Neuronal stem cell (in vitro differentiated cells): ENCODE measurements around the gene LRRC14B.
A peak's percentile ranks its signal among the peaks of the same experiment; 100 is the strongest.
"Not testable (repeated sequence)": the region's sequence is repeated elsewhere in the genome, so short reads cannot be mapped to it uniquely, and the experiment has no call there.

Experiments
- DNase-seq: peaks from one replicate; pipeline ENCODE4 v3.0.0-alpha.2; 2013; ENCODE audit warnings: low spot score
- H2AFZ ChIP-seq: one replicate; pipeline ENCODE4 v1.6.1; 2013; ENCODE audit warnings: mild to moderate bottlenecking, low read length, inconsistent platforms
- H2AK5ac ChIP-seq: 2 replicates; pipeline ENCODE4 v1.6.1; 2013; ENCODE audit warnings: low read depth, mild to moderate bottlenecking, inconsistent platforms, low read length, moderate library complexity, mixed read lengths
- H2BK120ac ChIP-seq: 2 replicates; pipeline ENCODE4 v1.6.1; 2013; ENCODE audit warnings: low read depth, mild to moderate bottlenecking, inconsistent platforms, low read length, moderate library complexity, mixed read lengths
- H2BK12ac ChIP-seq: one replicate; pipeline ENCODE4 v1.6.1; 2013; ENCODE audit warnings: low read length, inconsistent platforms
- H2BK15ac ChIP-seq: 2 replicates; pipeline ENCODE4 v1.6.1; 2013; ENCODE audit warnings: mild to moderate bottlenecking, low read length, inconsistent platforms, mixed read lengths
- H2BK5ac ChIP-seq: one replicate; pipeline ENCODE4 v1.6.1; 2013; ENCODE audit warnings: inconsistent platforms, mild to moderate bottlenecking, low read length, moderate library complexity
- H3K14ac ChIP-seq: one replicate; pipeline ENCODE4 v1.6.1; 2013; ENCODE audit warnings: low read length, inconsistent platforms
- H3K18ac ChIP-seq: 2 replicates; pipeline ENCODE4 v1.6.1; 2013; ENCODE audit warnings: low read length, inconsistent platforms
- H3K23ac ChIP-seq: 2 replicates; pipeline ENCODE4 v1.6.1; 2013; ENCODE audit warnings: low read depth, mild to moderate bottlenecking, mixed read lengths, low read length, inconsistent platforms; ENCODE audit not compliant: poor library complexity
- H3K27ac ChIP-seq: replicated peaks from 3 replicates; pipeline ENCODE4 v1.5.1; 2013; ENCODE audit warnings: low read length, inconsistent platforms
- H3K27me3 ChIP-seq, 3 experiments: 2 replicates each; pipeline ENCODE4 v1.6.1; 2013; ENCODE audit warnings: low read length in 3 of 3, mild to moderate bottlenecking in 2 of 3, inconsistent platforms in 1 of 3, low read depth in 1 of 3, mixed read lengths in 1 of 3, moderate library complexity in 1 of 3; ENCODE audit not compliant: control insufficient read depth in 3 of 3, insufficient read depth in 3 of 3
- H3K36me3 ChIP-seq, 2 donors: replicated peaks in 1 of 2; 2 replicates each; pipeline ENCODE4 v1.6.1; 2013; ENCODE audit warnings: low read length in 2 of 2; ENCODE audit not compliant: control insufficient read depth in 2 of 2, insufficient read depth in 2 of 2
- H3K4ac ChIP-seq: 2 replicates; pipeline ENCODE4 v1.6.1; 2013; ENCODE audit warnings: inconsistent platforms, mild to moderate bottlenecking, low read length, moderate library complexity
- H3K4me1 ChIP-seq, 2 donors: 1 replicate in 1 of 2; 2 replicates in 1 of 2; pipeline ENCODE4 v1.6.1; 2013; ENCODE audit warnings: low read length in 2 of 2, low read depth in 1 of 2; ENCODE audit not compliant: control insufficient read depth in 2 of 2, insufficient read depth in 1 of 2
- H3K4me2 ChIP-seq: one replicate; pipeline ENCODE4 v1.6.1; 2013; ENCODE audit warnings: mild to moderate bottlenecking, low read length, inconsistent platforms; ENCODE audit not compliant: insufficient read depth, poor library complexity, severe bottlenecking
- H3K4me3 ChIP-seq, 2 donors: 2 replicates each; pipeline ENCODE4 v1.5.1; 2013; ENCODE audit warnings: low read length in 2 of 2, mild to moderate bottlenecking in 2 of 2, inconsistent platforms in 1 of 2, moderate library complexity in 1 of 2
- H3K79me1 ChIP-seq: one replicate; pipeline ENCODE4 v1.6.1; 2013; ENCODE audit warnings: low read depth, mild to moderate bottlenecking, inconsistent platforms, low read length, moderate library complexity
- H3K9ac ChIP-seq: one replicate; pipeline ENCODE4 v1.6.1; 2013; ENCODE audit warnings: mild to moderate bottlenecking, low read depth, low read length, inconsistent platforms; ENCODE audit not compliant: poor library complexity
- H3K9me3 ChIP-seq, 2 donors: replicated peaks in 1 of 2; 2 replicates each; pipeline versions ENCODE3 to v1.6.1; 2013; ENCODE audit warnings: low read length in 2 of 2, mild to moderate bottlenecking in 2 of 2, inconsistent platforms in 1 of 2, low read depth in 1 of 2, mixed read lengths in 1 of 2, moderate library complexity in 1 of 2; ENCODE audit not compliant: control insufficient read depth in 2 of 2, insufficient read depth in 1 of 2
- H4K8ac ChIP-seq: one replicate; pipeline ENCODE4 v1.6.1; 2013; ENCODE audit warnings: low read depth, mild to moderate bottlenecking, inconsistent platforms, low read length, moderate library complexity
- H4K91ac ChIP-seq: one replicate; pipeline ENCODE4 v1.6.1; 2013; ENCODE audit warnings: low read length, low read depth, mild to moderate bottlenecking, inconsistent platforms; ENCODE audit not compliant: poor library complexity
- WGBS, 2 donors: extraction: QIAGEN DNeasy Blood & Tissue Kit; methylation state at CpG; one replicate each; pipeline ENCODE4 v1.1.7; 2013; ENCODE audit warnings: missing lambda C conversion rate in 2 of 2, mixed read lengths in 1 of 2; ENCODE audit not compliant: insufficient read length in 2 of 2, insufficient replicate concordance in 1 of 2; ENCODE audit errors: extremely low coverage in 2 of 2; 5-methylcytosine and 5-hydroxymethylcytosine counted together

Gene LRRC14B

DNA sequence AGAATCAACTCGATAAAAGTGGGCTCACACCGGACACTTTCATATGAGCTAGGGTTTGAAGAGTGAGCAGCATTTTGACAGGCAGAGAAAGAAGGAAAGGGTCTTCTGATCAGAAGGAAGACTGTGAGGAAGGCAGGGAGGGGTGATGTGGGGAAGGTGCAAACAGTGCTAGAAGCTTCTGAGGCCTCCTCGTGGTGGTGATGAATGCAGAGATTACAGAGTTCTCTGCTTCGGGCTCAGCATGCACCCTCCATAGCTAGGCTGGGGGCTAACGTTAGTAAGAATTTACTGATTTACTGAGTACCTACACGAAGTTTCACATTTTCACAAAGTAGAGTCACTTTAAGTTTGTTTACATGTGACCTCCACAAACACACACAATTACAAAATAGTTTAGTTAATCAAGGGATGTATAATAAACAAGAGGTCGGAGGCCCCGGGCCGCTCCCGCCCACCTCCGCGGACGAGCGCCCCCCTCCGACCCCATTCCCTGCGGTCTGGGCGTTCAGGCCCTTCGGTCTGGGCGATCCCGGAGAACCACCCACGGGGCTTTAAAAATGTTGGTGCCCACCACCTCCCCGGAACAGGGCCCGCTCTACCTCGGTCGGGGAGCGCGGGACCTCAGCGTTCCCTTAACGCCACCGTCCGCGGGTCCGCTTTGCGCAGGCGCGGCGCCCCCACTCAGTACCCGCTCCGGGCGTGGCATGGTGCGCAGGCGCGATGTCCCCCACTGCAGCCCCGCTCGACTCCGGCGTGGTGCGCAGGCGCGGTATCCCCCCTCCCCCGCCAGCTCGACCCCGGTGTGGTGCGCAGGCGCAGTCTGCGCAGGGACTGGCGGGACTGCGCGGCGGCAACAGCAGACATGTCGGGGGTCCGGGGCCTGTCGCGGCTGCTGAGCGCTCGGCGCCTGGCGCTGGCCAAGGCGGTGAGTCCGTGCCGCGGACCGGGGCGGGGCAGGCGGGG, 26.5 kb downstream of the LRRC14B start, which contains the start of the genes CCDC127 and SDHA:
TSS of gene CCDC127 (minus strand) at position 660 of the 963 bp plus-strand sequence. CDS start 1,304 bp downstream, outside the sequence.
TSS of gene SDHA (plus strand) at position 827 of the 963 bp plus-strand sequence. CDS start at position 863, 36 bp downstream.
- not testable (repeated sequence) for H3K14ac ChIP-seq, H3K4ac ChIP-seq, H2BK15ac ChIP-seq, H4K8ac ChIP-seq, H3K4me1 ChIP-seq, H3K79me1 ChIP-seq, H2BK12ac ChIP-seq, H2BK120ac ChIP-seq, H4K91ac ChIP-seq, H3K9me3 ChIP-seq, H3K27me3 ChIP-seq
- Histone ChIP-seq H3K9ac (peak within 1 kb of the TSS; percentile 81), H3K27ac (peak within 1 kb of the TSS; percentile 79), H2AK5ac (peak within 1 kb of the TSS; percentile 24), H3K4me3 (peak within 1 kb of the TSS; percentile 86 to 97), H3K18ac (peak within 1 kb of the TSS; percentile 90), H3K36me3 (peaks cover 8 to 27% of the 10 kb centered on the region in 2 donors), H2AFZ (peak within 1 kb of the TSS; percentile 93), H3K4me2 (peak within 1 kb of the TSS; percentile 72), H2BK5ac (peak within 1 kb of the TSS; percentile 61), H3K23ac (peak within 1 kb of the TSS; percentile 65)
- DNase-seq: peak; percentile 98
- WGBS, 2 donors: no CpG with 5 or more reads among the region's 75 CpGs

DNA sequence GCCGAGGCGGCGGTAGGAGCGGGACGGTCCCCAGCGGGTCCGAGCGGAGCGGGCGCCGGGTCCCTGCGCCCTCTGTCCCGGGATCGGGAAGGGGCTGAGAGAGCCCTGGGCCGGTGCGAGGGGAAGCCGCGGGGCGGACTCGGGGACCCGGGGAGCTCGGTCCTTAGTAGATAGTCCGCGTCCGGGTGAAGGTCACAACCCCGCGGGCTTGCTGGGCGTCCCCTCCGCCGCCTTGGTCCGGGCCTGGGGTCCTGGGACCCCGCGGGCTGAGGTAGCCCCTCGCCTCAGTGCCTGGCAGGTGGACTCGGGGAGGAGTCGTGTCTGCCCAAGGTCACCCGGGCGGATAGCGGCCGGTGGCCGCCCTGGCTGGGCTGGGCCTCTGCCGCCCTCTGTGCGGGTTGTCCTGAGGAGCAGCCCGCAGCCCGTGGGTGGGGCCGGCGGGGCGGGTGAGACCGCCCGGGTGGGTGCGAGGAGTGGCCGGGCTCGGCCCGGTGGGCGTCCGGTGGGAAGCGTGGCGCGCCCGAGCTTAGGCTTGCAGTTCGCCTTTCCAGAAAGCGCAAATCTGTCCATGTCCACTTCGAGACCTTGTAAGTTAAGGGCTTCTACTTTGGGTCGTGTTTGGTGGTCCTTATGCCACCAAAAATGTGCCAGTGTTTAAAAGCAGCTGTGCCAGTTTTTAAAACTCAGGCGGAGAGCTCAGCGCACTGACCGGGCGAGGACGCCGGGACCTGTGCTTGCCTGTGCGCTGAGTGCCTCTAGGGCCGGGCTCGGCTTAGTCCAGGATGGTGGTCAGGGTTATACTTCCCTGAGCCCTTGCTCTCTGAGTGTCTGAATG, 27.4 kb downstream of the LRRC14B start:
- H4K8ac ChIP-seq: no peak overlapping the region
- no peak overlapping the region for H2BK15ac ChIP-seq
- H3K9ac ChIP-seq: peak overlapping the region; percentile 81
- H3K79me1 ChIP-seq: peaks cover 4% of the 10 kb centered on the region
- H3K27me3 ChIP-seq: no peaks in the 10 kb centered on the region
- no peak overlapping the region for H3K4ac ChIP-seq
- peak overlapping the region; percentile 77 for H3K18ac ChIP-seq
- peaks cover 7 to 31% of the 10 kb centered on the region in 2 donors for H3K36me3 ChIP-seq
- H3K9me3 ChIP-seq: no peaks in the 10 kb centered on the region
- peak overlapping the region; percentile 61 for H2BK5ac ChIP-seq
- no peak overlapping the region for H3K27ac ChIP-seq
- H3K23ac ChIP-seq: peak overlapping the region; percentile 65
- H3K4me3 ChIP-seq: peak overlapping the region; percentile 86 to 97
- H4K91ac ChIP-seq: no peak overlapping the region
- peak; percentile 24 for DNase-seq
- H3K4me2 ChIP-seq: peak overlapping the region; percentile 72
- peak overlapping the region; percentile 88 for H2AFZ ChIP-seq
- peak overlapping the region; percentile 24 for H2AK5ac ChIP-seq
- H2BK120ac ChIP-seq: no peak overlapping the region
- no CpG with 5 or more reads among the region's 73 CpGs for WGBS, 2 donors
- H3K14ac ChIP-seq: no peak overlapping the region
- H3K4me1 ChIP-seq: peaks cover 3 to 8% of the 10 kb centered on the region in 2 donors
- no peak overlapping the region for H2BK12ac ChIP-seq

GRCh38 chr5:219460-219863, 28.2 kb downstream of the LRRC14B start:
- no peak overlapping the region for H4K8ac ChIP-seq

More at GRCh38 chr5:219460-219863, 28.2 kb downstream of the LRRC14B start:
- Histone ChIP-seq H4K91ac (no peak overlapping the region), H3K4me2 (peak overlapping the region; percentile 37), H2AK5ac (no peak overlapping the region), H3K4me1 (peaks cover 3 to 8% of the 10 kb centered on the region in 2 donors), H2BK15ac (no peak overlapping the region), H3K36me3 (peaks cover 7 to 31% of the 10 kb centered on the region in 2 donors), H3K14ac (no peak overlapping the region), H3K9ac (no peak overlapping the region), H3K27ac (no peak overlapping the region), H2BK5ac (no peak overlapping the region), H3K4me3 (peak overlapping the region in 1 of 2 donors; percentile 86), H3K18ac (no peak overlapping the region), H2AFZ (no peak overlapping the region), H2BK120ac (no peak overlapping the region), H3K27me3 (no peaks in the 10 kb centered on the region), H3K9me3 (no peaks in the 10 kb centered on the region), H3K79me1 (peaks cover 4% of the 10 kb centered on the region), H3K23ac (no peak overlapping the region), H3K4ac (no peak overlapping the region), H2BK12ac (no peak overlapping the region)
- no peak for DNase-seq
- WGBS, 2 donors: no CpG with 5 or more reads among the region's 9 CpGs
